Ovary (tissue), 3 donors: ENCODE measurements around the gene LAMB4.

Source experiments
- EP300 ChIP-seq: sonication (generic); formaldehyde crosslinking; IDR thresholded peaks from one replicate; pipeline ENCODE4 v1.6.1; 2017; ENCODE audit warnings: antibody characterized with exemption
- POLR2A ChIP-seq: fragments of 450-650 bp; IDR thresholded peaks from one replicate; pipeline ENCODE4 v1.6.1; 2017; ENCODE audit warnings: antibody characterized with exemption, mild to moderate bottlenecking, moderate library complexity
- TF ChIP-seq, protein P1 (sequence below), 3 donors: fragments of 450-650 bp in 2 of 3; fragments of 200-600 bp in 1 of 3; IDR thresholded peaks; one replicate each; pipeline versions ENCODE4 v1.5.1 to v1.8.0; 2016 to 2022; ENCODE audit warnings: antibody characterized with exemption in 3 of 3, mild to moderate bottlenecking in 1 of 3
- donor health status: DM: no; HTN: no; CAD: no.

DNA sequence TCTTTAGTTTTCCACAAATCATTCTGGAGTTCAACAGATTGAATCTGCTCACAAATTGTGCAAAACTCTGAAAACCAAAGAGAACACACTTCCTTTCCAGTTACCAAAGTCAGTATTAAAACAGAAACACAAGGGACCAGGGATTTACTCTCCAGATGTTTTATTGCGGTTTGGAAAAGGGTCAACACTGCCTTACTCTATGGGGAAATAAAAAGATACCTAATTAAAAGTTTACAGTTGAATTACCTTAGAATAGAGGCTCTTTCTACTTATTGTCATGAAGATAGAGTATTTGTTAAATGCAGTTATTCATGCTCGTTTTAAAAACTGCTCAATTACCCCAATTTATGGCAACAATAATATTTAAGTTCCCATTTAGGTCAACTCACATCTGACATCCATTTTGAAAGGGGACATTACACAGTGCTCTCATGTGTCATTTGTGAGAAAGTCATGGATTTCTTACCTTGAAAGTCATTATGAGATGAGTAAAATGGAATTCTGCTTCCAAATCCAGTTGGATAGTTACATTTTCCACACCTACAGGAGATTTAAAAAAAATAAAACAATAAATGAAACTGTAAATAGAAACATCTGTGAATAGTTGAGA lies 135.6 kb downstream of the LAMB4 start:
- TF ChIP-seq, protein P1, sequence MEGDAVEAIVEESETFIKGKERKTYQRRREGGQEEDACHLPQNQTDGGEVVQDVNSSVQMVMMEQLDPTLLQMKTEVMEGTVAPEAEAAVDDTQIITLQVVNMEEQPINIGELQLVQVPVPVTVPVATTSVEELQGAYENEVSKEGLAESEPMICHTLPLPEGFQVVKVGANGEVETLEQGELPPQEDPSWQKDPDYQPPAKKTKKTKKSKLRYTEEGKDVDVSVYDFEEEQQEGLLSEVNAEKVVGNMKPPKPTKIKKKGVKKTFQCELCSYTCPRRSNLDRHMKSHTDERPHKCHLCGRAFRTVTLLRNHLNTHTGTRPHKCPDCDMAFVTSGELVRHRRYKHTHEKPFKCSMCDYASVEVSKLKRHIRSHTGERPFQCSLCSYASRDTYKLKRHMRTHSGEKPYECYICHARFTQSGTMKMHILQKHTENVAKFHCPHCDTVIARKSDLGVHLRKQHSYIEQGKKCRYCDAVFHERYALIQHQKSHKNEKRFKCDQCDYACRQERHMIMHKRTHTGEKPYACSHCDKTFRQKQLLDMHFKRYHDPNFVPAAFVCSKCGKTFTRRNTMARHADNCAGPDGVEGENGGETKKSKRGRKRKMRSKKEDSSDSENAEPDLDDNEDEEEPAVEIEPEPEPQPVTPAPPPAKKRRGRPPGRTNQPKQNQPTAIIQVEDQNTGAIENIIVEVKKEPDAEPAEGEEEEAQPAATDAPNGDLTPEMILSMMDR (IDR thresholded peaks at IDR 0.05) = no peak
- TF ChIP-seq POLR2A (no peak), EP300 (no peak)
